ENCODE measurements around the gene PAX5.

DNA sequence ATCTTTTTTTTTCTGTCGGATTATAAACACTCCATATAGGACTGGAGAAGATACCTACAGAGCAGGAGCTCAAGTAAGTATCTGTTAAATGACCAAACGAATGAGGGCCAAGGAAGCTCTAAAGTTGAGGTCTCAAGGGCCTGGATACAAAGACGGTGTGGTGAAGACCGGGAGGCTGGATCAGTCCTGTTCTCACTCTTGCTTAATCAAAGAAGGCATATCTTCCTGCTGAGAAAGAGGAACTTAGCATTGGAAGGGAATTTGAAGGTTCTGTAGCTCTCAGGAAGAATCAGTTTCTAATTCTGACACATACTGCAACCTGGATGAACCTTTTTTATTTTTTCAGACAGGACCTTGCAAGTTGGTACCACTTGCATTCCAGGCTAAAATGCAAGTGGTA lies 28.3 kb upstream of the PAX5 start:
- TF ChIP-seq, protein P1, sequence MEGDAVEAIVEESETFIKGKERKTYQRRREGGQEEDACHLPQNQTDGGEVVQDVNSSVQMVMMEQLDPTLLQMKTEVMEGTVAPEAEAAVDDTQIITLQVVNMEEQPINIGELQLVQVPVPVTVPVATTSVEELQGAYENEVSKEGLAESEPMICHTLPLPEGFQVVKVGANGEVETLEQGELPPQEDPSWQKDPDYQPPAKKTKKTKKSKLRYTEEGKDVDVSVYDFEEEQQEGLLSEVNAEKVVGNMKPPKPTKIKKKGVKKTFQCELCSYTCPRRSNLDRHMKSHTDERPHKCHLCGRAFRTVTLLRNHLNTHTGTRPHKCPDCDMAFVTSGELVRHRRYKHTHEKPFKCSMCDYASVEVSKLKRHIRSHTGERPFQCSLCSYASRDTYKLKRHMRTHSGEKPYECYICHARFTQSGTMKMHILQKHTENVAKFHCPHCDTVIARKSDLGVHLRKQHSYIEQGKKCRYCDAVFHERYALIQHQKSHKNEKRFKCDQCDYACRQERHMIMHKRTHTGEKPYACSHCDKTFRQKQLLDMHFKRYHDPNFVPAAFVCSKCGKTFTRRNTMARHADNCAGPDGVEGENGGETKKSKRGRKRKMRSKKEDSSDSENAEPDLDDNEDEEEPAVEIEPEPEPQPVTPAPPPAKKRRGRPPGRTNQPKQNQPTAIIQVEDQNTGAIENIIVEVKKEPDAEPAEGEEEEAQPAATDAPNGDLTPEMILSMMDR (IDR thresholded peaks at IDR 0.05) = no peak
- no peak for TF ChIP-seq POLR2A (IDR thresholded peaks at IDR 0.05)
